OCI-M2 (cell line): Measurements from ENCODE around the gene VPS25.
"Not testable (repeated sequence)": the region's sequence is repeated elsewhere in the genome, so short reads cannot be mapped to it uniquely, and the experiment has no call there.

ENCODE experiments used
- DNase-seq: peaks from one replicate; lab custom pipeline; 2025; ENCODE audit not compliant: unreplicated experiment; lab: John Stamatoyannopoulos, UW

The VPS25 gene

GRCh38 chr17:42773290-42774035 lies at the start of gene VPS25:
Gene VPS25 (plus strand): TSS chr17:42773449. CDS start chr17:42773476, 27 bp downstream.
- DNase-seq = peak; percentile 58

GRCh38 chr17:42723636-42724035 lies 49.6 kb upstream of the VPS25 start:
- DNase-seq = no peak

DNA sequence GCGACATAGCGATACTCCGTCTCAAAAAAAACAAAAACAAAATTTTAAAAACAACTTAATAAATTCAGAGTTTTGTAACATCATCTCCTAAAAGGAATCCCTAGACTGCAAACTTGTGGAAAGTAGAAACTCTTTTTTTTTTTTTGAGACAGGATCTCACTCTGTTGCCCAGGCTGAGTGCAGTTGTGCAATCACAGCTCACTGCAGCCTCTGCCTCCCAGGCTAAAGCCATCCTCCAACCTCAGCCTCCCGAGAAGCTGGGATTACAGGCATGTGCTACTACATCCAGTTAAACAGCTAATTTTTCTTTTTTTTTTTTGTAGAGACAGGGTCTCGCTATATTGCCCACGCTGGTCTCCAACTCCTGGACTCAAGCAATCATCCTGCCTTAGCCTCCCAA lies 48.1 kb upstream of the VPS25 start:
- DNase-seq = no peak

DNA sequence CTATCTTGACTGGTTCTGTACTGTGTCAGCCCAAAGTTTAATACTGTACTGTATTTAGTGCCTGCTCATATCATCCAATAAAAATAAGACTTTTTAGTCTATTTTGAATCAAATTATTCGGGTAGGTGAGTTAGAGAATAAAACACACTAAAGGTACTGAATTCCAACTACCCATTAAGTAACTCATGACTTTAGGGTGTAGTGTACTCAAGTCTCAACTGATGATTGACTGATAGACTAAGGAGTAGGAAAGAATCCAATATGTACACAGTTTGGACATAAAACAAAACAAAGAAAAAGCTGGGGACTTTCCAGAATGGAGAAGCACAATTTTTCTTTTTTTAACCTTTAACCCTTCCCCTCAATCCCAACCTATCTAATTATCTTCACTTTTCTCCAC lies 32.5 kb upstream of the VPS25 start:
- DNase-seq = no peak

DNA sequence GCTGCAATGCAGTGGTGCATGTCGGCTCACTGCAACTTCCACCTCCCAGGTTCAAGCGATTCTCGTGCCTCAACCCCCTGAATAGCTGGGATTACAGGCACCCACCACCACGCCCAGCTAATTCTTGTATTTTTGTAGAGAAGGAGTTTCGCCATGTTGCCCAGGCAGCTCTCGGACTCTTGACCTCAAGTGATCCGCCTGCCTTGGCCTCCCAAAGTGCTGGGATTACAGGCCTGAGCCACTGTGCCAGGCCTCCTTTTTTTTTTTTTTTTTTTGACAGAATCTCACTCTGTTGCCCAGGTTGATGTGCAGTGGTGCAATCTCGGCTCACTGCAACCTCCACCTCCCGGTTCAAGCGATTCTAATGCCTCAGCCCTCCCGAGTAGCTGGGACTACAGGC lies 30.3 kb upstream of the VPS25 start:
- not testable (repeated sequence) for DNase-seq

GRCh38 chr17:42743595-42744282 lies 29.5 kb upstream of the VPS25 start:
- no peak for DNase-seq

DNA sequence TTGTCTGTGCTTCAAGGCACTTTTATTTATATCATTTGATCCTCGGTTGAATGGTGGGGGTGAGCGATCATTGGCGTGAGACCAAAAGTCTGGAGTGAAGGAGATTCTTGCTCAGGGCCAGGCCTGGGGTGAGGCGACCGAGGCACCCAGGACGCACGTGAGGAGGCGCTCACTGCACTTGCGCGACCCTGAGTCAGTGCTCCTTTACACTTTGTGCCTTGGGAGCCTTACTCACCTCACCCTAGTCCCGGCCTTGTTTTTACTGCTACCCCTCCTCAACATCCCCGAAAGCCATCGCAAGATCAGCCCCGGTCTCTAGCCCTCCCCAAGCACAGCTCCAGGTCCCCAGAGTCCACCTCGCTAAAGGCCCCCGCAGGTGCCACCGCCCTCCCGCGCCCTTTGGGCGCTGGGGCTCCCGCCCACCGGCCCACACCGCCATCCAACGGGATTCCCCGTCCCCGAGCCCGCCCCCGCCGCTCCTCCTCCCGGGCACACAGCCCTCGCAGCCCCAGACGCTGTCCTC lies 28.9 kb upstream of the VPS25 start:
- DNase-seq = no peak

GRCh38 chr17:42744806-42745617 lies 28.2 kb upstream of the VPS25 start, which contains the start of gene EZH1:
Gene EZH1 (minus strand): TSS chr17:42745040. CDS start chr17:42728941, 16,099 bp downstream.
- DNase-seq = peak; percentile 42

GRCh38 chr17:42748202-42748907 lies 24.9 kb upstream of the VPS25 start:
- DNase-seq = no peak

GRCh38 chr17:42748908-42749798 lies 24.1 kb upstream of the VPS25 start:
- no peak for DNase-seq

DNA sequence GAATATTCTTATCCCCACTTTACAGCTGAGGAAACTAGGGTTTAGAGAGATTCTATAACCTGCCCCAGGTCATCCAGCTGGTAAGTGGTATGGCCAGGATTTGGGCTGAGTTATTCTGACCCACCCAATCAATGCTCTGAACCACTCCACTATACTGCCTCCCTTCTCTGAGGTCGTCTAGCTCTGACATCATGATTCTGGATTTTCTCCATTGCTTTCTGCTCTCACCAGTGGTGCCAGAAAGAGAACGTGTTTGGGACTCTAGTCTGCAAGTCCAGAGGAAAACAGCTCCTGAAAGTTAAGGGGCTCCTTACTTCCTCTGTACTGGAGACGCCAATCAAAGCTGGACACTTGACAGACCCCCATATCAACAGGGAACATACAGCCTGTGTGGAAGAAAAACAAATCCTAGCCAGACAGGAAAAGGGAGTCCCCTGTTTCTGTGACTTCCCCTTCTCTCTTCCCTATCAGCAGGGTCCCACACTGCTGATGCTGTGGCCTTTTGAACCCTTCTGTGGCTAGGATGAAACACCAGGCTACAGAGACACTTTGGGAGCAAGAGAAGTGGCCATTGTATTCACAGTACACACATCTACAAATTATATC lies 22.4 kb upstream of the VPS25 start:
- DNase-seq = peak; percentile 49

DNA sequence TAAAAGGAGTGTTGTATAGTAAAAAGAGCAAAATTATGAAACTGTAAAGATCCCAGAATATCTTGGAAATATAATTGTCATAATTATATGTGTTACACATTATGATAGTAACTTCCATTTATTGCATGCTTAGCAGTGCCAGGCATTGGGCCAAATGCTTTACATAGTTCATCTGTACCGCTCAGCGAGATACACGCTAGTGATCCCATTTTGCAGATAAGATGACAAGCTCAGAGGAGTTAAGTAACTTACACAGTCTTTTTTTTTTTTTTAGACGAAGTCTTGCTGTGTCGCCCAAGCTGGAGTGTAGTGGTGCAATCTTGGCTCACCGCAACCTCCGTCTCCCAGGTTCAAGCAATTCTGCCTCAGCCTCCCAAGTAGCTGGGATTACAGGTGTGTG lies 21.6 kb upstream of the VPS25 start:
- DNase-seq = no peak

- DNase-seq = no peak
These were observed 18.5 kb upstream of the VPS25 start for GRCh38 chr17:42754782-42755181.

GRCh38 chr17:42759982-42760651 lies 13.1 kb upstream of the VPS25 start:
- DNase-seq = no peak

- DNase-seq = no peak
These were observed 12.3 kb upstream of the VPS25 start, which contains the start of gene RAMP2 for GRCh38 chr17:42760652-42761581. Gene RAMP2 (plus strand): TSS chr17:42761227. CDS start chr17:42761262, 35 bp downstream.

GRCh38 chr17:42761638-42762037 lies 11.6 kb upstream of the VPS25 start:
- DNase-seq = no peak

DNA sequence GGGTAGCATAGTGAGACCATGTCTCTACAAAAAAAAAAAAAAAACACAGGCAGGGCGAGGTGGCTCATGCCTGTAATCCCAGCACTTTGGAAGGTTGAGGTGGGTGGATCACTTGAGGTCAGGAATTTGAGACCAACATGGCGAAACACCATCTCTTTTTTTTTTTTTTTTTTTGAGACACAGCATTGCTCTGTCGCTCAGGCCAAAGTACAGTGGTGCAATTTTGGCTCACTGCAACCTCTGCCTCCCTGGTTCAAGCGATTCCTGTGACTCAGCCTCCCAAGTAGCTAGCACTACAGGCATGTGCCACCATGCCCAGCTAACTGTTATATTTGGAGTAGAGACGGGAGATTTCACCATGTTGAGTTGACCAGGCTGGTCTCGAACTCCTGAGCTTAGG lies 7.1 kb upstream of the VPS25 start:
- DNase-seq = no peak

DNA sequence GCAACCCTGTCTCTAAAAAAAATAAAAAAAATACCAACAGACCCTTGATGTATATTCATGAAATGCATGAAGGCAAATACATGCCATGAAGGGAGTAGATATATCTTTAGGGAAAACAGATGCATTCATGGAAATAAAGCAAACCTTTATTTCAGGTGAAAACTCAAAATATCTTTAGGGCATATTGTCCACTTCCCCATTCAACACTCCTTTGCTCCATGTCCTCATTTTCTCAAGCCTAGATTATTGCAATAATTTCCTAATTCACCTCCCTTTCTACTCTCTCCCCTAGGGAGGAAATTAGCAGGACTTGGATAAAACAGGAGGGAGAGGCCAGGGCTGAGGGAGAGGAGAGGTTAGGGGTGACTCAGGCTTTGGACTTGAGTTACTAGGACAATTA lies 5.7 kb upstream of the VPS25 start:
- DNase-seq = no peak
